ENCODE data around the gene ZMYND15.

- TF ChIP-seq CTCF (IDR thresholded peaks at IDR 0.05; ENCODE audit: low read depth, low read length), result no peak
- no peak for TF ChIP-seq EZH2phosphoT487 (IDR thresholded peaks at IDR 0.05; ENCODE audit: low read depth)
Observed at GRCh38 chr17:4750606-4751005, 11.0 kb downstream of the ZMYND15 start.
